ENCODE measurements around the gene MSANTD3.

- TF ChIP-seq EZH2 (IDR thresholded peaks at IDR 0.05; ENCODE audit: insufficient read depth, poor library complexity, severe bottlenecking): no peak
- no peak for TF ChIP-seq EZH2phosphoT487 (IDR thresholded peaks at IDR 0.05; ENCODE audit: insufficient read depth, low read depth)
Observed at GRCh38 chr9:100499866-100500265, 72.9 kb downstream of the MSANTD3 start.
